DOHH2 (cell line): ENCODE measurements around the gene CASR.

Source experiments
- H3F3A ChIP-seq: fragments of 200-600 bp; sonication (generic), shearing (Covaris generic); 2 replicates; pipeline ENCODE4 v1.6.0; 2016; ENCODE audit warnings: antibody characterized with exemption, mild to moderate bottlenecking; ENCODE audit not compliant: control insufficient read depth, insufficient read depth
- H3K27ac ChIP-seq: fragments of 200-600 bp; sonication (generic); 2 replicates; pipeline ENCODE4 v1.5.1; 2014; ENCODE audit warnings: low read depth, mild to moderate bottlenecking, low read length, moderate library complexity
- H3K27me3 ChIP-seq: fragments of 200-600 bp; sonication (generic); 2 replicates; pipeline ENCODE4 v1.6.1; 2014; ENCODE audit warnings: mild to moderate bottlenecking, low read length, mixed read lengths; ENCODE audit not compliant: control insufficient read depth
- H3K36me3 ChIP-seq: fragments of 200-600 bp; sonication (generic); 2 replicates; pipeline ENCODE4 v1.6.1; 2014; ENCODE audit warnings: mild to moderate bottlenecking, low read length, moderate library complexity, mixed read lengths; ENCODE audit not compliant: control insufficient read depth
- H3K4me1 ChIP-seq: fragments of 200-600 bp; sonication (generic); 2 replicates; pipeline ENCODE4 v1.6.1; 2014; ENCODE audit warnings: mild to moderate bottlenecking, low read length, mixed read lengths; ENCODE audit not compliant: control insufficient read depth
- H3K4me2 ChIP-seq: fragments of 200-600 bp; sonication (generic); 2 replicates; pipeline ENCODE4 v1.6.0; 2014; ENCODE audit warnings: mild to moderate bottlenecking, low read length, moderate library complexity
- H3K4me3 ChIP-seq: fragments of 200-600 bp; sonication (generic); 2 replicates; pipeline ENCODE4 v1.5.1; 2014; ENCODE audit warnings: mild to moderate bottlenecking, low read length, mixed read lengths
- H3K79me2 ChIP-seq: fragments of 200-600 bp; sonication (generic); 2 replicates; pipeline ENCODE4 v1.6.1; 2014; ENCODE audit warnings: mild to moderate bottlenecking, low read length, mixed read lengths; ENCODE audit not compliant: control insufficient read depth
- H3K9me2 ChIP-seq: fragments of 200-600 bp; sonication (generic); replicated peaks from 2 replicates; pipeline ENCODE4 v1.6.1; 2014; ENCODE audit warnings: mild to moderate bottlenecking, low read length, mixed read lengths; ENCODE audit not compliant: control insufficient read depth
- H3K9me3 ChIP-seq: fragments of 200-600 bp; sonication (generic); 2 replicates; pipeline ENCODE4 v1.6.1; 2014; ENCODE audit warnings: antibody characterized with exemption, low read length, mixed read lengths; ENCODE audit not compliant: control insufficient read depth, insufficient read depth
- H4K20me1 ChIP-seq: fragments of 200-600 bp; sonication (generic); 2 replicates; pipeline ENCODE4 v1.6.0; 2014; ENCODE audit warnings: low read depth, mild to moderate bottlenecking, antibody characterized with exemption, low read length, moderate library complexity; ENCODE audit not compliant: control insufficient read depth, insufficient read depth
- CTCF ChIP-seq: fragments of 200-600 bp; sonication (generic); IDR thresholded peaks from one replicate; pipeline ENCODE4 v1.5.1; 2014; ENCODE audit warnings: antibody characterized with exemption, mild to moderate bottlenecking, low read depth, low read length; ENCODE audit not compliant: poor library complexity, severe bottlenecking
- EZH2phosphoT487 ChIP-seq: fragments of 200-600 bp; sonication (generic); IDR thresholded peaks from 2 replicates; pipeline ENCODE4 v1.6.1; 2017; ENCODE audit warnings: borderline replicate concordance, mild to moderate bottlenecking, antibody characterized with exemption, low read length, moderate library complexity, mixed read lengths

Gene CASR

GRCh38 chr3:122184591-122184929, 1.1 kb downstream of the CASR start:
- H3K4me2 ChIP-seq: no peak overlapping the region
- peaks cover 17% of the 10 kb centered on the region for H3K27me3 ChIP-seq

GRCh38 chr3:122186372-122186771, 2.9 kb downstream of the CASR start:
- H3K4me2 ChIP-seq: no peak overlapping the region
- H3K36me3 ChIP-seq: no peaks in the 10 kb centered on the region
- no peak overlapping the region for H3K4me3 ChIP-seq
- TF ChIP-seq CTCF: no peak
- TF ChIP-seq EZH2phosphoT487: no peak
- H4K20me1 ChIP-seq: no peaks in the 10 kb centered on the region
- H3K27me3 ChIP-seq: peaks cover 16% of the 10 kb centered on the region
- no peaks in the 10 kb centered on the region; the same call in 1 of the 2 replicates for H3K9me2 ChIP-seq
- H3K9me3 ChIP-seq: peaks cover 5% of the 10 kb centered on the region; the same call in 1 of the 2 replicates
- no peaks in the 10 kb centered on the region for H3K4me1 ChIP-seq
- no peak overlapping the region for H3K27ac ChIP-seq
- no peaks in the 10 kb centered on the region for H3K79me2 ChIP-seq
- no peaks in the 10 kb centered on the region for H3F3A ChIP-seq

More at GRCh38 chr3:122184591-122184929, 1.1 kb downstream of the CASR start:
- Histone ChIP-seq H4K20me1 (no peaks in the 10 kb centered on the region), H3K9me3 (peaks cover 5% of the 10 kb centered on the region; the same call in 1 of the 2 replicates), H3K9me2 (no peaks in the 10 kb centered on the region), H3K4me1 (no peaks in the 10 kb centered on the region), H3K27ac (no peak overlapping the region), H3K79me2 (no peaks in the 10 kb centered on the region), H3F3A (no peaks in the 10 kb centered on the region), H3K4me3 (no peak overlapping the region), H3K36me3 (no peaks in the 10 kb centered on the region)
- TF ChIP-seq EZH2phosphoT487 (no peak), CTCF (no peak)

- Histone ChIP-seq H3K27ac (no peak overlapping the region), H3K4me1 (no peaks in the 10 kb centered on the region), H3K36me3 (no peaks in the 10 kb centered on the region), H3K79me2 (no peaks in the 10 kb centered on the region), H3K4me3 (no peak overlapping the region), H3F3A (no peaks in the 10 kb centered on the region), H3K27me3 (peaks cover 14% of the 10 kb centered on the region), H3K9me2 (no peaks in the 10 kb centered on the region; the same call in 1 of the 2 replicates), H3K4me2 (no peak overlapping the region), H4K20me1 (no peaks in the 10 kb centered on the region), H3K9me3 (0 out of 2 replicates have a peak, but pooled peaks cover 2% of the 10 kb centered on the region)
- TF ChIP-seq CTCF (no peak), EZH2phosphoT487 (no peak)
Measured at GRCh38 chr3:122188737-122189136, 5.3 kb downstream of the CASR start.

GRCh38 chr3:122189357-122189756, 5.9 kb downstream of the CASR start:
- no peak for TF ChIP-seq CTCF
- TF ChIP-seq EZH2phosphoT487: no peak
- no peak overlapping the region for H3K4me2 ChIP-seq
- H3K4me3 ChIP-seq: no peak overlapping the region
- no peaks in the 10 kb centered on the region for H3K36me3 ChIP-seq
- no peaks in the 10 kb centered on the region for H3F3A ChIP-seq
- H3K4me1 ChIP-seq: no peaks in the 10 kb centered on the region
- no peaks in the 10 kb centered on the region; the same call in 1 of the 2 replicates for H3K9me2 ChIP-seq
- H3K9me3 ChIP-seq: no peaks in the 10 kb centered on the region
- H4K20me1 ChIP-seq: no peaks in the 10 kb centered on the region
- H3K27ac ChIP-seq: no peak overlapping the region
- peaks cover 14% of the 10 kb centered on the region for H3K27me3 ChIP-seq
- H3K79me2 ChIP-seq: no peaks in the 10 kb centered on the region
